Parathyroid adenoma (tissue), 2 donors: ENCODE data around the gene EXOC3L1.
A peak's percentile ranks its signal among the peaks of the same experiment; 100 is the strongest.

Experiments
- H2AFZ ChIP-seq: fragments of 300-600 bp; sonication (generic); one replicate; pipeline ENCODE4 v1.7.0; 2017; ENCODE audit warnings: antibody characterized with exemption, mild to moderate bottlenecking
- H3K27ac ChIP-seq: fragments of 300-600 bp; sonication (generic); one replicate; pipeline ENCODE4 v1.7.0; 2017
- H3K27me3 ChIP-seq: fragments of 300-600 bp; sonication (generic); one replicate; pipeline ENCODE4 v1.7.0; 2017; ENCODE audit warnings: low read length; ENCODE audit not compliant: control insufficient read depth, insufficient read depth
- H3K36me3 ChIP-seq: fragments of 300-600 bp; sonication (generic); one replicate; pipeline ENCODE4 v1.7.0; 2017; ENCODE audit warnings: low read length; ENCODE audit not compliant: control insufficient read depth, insufficient read depth
- H3K4me1 ChIP-seq: fragments of 300-600 bp; sonication (generic); one replicate; pipeline ENCODE4 v1.7.0; 2017; ENCODE audit warnings: control low read depth
- H3K4me2 ChIP-seq: fragments of 300-600 bp; sonication (generic); one replicate; pipeline ENCODE4 v1.7.0; 2017; ENCODE audit warnings: low read length
- H3K4me3 ChIP-seq: fragments of 300-600 bp; sonication (generic); one replicate; pipeline ENCODE4 v1.7.0; 2017; ENCODE audit warnings: low read depth, low read length
- H3K79me2 ChIP-seq: fragments of 300-600 bp; sonication (generic); one replicate; pipeline ENCODE4 v1.7.0; 2017; ENCODE audit warnings: control low read depth
- H3K9ac ChIP-seq: fragments of 300-600 bp; sonication (generic); one replicate; pipeline ENCODE4 v1.7.0; 2017; ENCODE audit warnings: mild to moderate bottlenecking
- H3K9me3 ChIP-seq: fragments of 300-600 bp; sonication (generic); one replicate; pipeline ENCODE4 v1.7.0; 2017; ENCODE audit warnings: low read length; ENCODE audit not compliant: control insufficient read depth
- TF ChIP-seq, protein P1 (sequence below): fragments of 300-600 bp; sonication (generic); IDR thresholded peaks from one replicate; pipeline ENCODE4 v1.7.0; 2017; ENCODE audit warnings: antibody characterized with exemption, mild to moderate bottlenecking
- donor health status: primary hyperparathyroidism.

Gene EXOC3L1

DNA sequence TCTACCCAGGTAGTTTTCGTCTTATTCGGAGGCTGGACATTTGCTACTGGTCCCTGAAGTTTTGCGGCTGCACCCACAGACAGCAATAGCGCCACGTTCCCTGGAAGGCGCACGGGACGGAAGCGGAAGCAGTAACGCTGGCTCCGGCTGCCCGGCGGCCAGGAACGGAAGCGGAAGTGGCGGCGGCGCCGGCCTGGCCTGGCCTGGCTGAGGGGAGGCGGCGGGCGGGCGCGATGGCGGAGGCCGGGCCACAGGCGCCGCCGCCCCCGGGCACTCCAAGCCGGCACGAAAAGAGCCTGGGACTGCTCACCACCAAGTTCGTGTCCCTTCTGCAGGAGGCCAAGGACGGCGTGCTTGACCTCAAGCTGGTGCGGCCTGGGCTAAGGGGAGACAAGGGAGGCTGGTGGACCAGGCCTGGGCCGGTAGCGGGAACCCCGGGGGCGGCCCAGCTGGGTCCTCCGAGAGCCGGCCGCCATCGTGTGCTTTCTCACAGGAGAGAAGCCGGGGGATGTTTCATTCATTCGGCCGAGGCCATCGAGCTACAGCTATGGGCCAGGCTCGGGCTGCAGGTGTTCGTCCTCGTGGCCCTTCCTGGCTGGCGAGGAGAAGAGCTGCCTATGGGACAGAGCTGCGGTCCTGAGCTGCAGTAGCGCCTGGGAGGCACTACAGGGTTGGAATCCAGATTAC lies 2.2 kb upstream of the EXOC3L1 start, which contains the start of gene E2F4:
TSS of gene E2F4 (plus strand) at position 161 of the 687 bp plus-strand sequence. CDS start at position 234, 73 bp downstream.
- H3K79me2 ChIP-seq: peaks cover 10% of the 10 kb centered on the region
- no peaks in the 10 kb centered on the region for H3K27me3 ChIP-seq
- H3K36me3 ChIP-seq: no peaks in the 10 kb centered on the region
- TF ChIP-seq, protein P1, sequence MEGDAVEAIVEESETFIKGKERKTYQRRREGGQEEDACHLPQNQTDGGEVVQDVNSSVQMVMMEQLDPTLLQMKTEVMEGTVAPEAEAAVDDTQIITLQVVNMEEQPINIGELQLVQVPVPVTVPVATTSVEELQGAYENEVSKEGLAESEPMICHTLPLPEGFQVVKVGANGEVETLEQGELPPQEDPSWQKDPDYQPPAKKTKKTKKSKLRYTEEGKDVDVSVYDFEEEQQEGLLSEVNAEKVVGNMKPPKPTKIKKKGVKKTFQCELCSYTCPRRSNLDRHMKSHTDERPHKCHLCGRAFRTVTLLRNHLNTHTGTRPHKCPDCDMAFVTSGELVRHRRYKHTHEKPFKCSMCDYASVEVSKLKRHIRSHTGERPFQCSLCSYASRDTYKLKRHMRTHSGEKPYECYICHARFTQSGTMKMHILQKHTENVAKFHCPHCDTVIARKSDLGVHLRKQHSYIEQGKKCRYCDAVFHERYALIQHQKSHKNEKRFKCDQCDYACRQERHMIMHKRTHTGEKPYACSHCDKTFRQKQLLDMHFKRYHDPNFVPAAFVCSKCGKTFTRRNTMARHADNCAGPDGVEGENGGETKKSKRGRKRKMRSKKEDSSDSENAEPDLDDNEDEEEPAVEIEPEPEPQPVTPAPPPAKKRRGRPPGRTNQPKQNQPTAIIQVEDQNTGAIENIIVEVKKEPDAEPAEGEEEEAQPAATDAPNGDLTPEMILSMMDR: peak; percentile 14
- H3K4me2 ChIP-seq: peak within 1 kb of the TSS; percentile 95
- peak within 1 kb of the TSS; percentile 86 for H3K9ac ChIP-seq
- peak within 1 kb of the TSS; percentile 86 for H3K4me3 ChIP-seq
- peak within 1 kb of the TSS; percentile 56 for H3K27ac ChIP-seq
- peaks cover 11% of the 10 kb centered on the region for H3K4me1 ChIP-seq
- peak within 1 kb of the TSS; percentile 71 for H2AFZ ChIP-seq
- H3K9me3 ChIP-seq: no peaks in the 10 kb centered on the region

DNA sequence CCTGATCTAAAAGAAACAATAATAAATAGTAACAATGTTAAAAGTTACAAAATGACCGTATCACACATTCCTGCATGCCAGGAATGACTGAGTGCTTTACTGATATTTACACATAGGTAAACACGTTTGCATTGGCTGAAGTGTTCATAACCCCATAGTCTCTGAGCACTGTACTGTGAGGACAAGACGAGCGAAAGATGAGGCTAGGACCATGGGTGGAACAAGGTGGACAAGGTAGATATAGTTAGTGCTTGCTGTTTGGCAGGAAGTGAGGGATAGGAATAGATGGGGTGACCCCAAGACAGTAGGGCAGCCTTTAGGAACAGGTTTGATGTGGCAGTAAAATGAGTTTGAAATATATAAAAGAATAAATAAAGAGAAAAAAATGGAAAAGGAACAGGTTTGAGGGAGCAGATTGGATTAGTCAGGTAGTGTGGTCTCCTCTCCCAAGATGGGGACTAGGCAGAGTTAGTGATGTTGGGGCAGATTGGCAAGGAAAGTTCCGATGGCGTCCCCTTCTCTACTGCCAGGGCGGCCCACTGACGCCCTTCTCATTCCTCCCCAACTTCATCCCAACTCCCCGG lies 1.6 kb upstream of the EXOC3L1 start:
- TF ChIP-seq, protein P1: no peak
- Histone ChIP-seq H3K36me3 (no peaks in the 10 kb centered on the region), H3K27ac (no peak overlapping the region), H3K79me2 (peaks cover 10% of the 10 kb centered on the region), H3K27me3 (no peaks in the 10 kb centered on the region), H3K9me3 (no peaks in the 10 kb centered on the region), H3K9ac (no peak overlapping the region), H2AFZ (peak overlapping the region; percentile 1), H3K4me1 (peaks cover 11% of the 10 kb centered on the region), H3K4me2 (peak overlapping the region; percentile 28), H3K4me3 (no peak overlapping the region)

DNA sequence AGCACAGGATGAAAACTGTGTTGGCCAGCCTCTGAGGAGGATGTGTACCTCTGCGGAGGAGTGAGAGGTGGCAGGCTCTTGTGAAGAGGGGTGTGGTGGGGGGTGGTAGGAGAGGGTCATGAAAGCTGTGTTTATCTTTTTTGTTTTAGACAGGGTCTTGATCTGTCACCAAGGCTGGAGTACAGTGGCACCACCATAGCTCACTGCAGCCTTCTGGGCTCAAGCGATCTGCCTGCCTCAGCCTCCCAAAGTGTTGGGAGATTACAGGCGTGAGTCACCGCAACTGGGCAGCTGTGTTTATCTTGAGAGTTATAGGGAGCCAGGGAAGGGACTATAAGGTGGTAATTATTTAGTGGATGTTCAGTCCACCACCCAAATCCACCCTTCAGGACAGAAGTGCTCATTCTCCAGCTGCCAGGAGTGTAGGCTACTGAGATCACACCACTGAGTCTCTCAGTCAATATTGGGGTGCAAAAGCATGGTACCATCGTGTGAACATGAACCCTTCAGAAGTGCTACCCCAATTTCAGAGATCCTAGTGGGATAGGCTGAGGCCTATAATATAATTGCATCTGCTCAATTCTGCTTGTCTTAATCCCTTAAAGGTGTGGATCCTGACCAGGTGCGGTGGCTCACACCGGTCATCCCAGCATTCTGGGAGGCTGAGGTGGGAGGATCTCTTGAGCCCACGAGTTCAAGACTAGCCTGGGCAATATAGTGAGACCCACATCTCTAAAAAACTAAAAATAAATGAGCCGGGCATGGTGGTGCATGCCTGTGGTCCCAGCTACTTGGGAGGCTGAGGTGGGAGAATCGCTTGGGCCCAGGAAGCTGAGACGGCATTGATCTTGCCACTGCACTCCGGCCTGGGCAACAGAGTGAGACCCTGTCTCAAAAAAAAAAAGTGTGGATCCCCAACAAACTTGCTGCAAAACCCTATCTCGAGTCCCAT lies 788 bp upstream of the EXOC3L1 start:
- Histone ChIP-seq H3K4me2 (no peak overlapping the region), H3K9me3 (no peaks in the 10 kb centered on the region), H3K9ac (no peak overlapping the region), H3K4me3 (no peak overlapping the region), H2AFZ (no peak overlapping the region), H3K36me3 (no peaks in the 10 kb centered on the region), H3K79me2 (peaks cover 10% of the 10 kb centered on the region), H3K4me1 (peaks cover 13% of the 10 kb centered on the region), H3K27ac (no peak overlapping the region), H3K27me3 (no peaks in the 10 kb centered on the region)
- TF ChIP-seq, protein P1: no peak

DNA sequence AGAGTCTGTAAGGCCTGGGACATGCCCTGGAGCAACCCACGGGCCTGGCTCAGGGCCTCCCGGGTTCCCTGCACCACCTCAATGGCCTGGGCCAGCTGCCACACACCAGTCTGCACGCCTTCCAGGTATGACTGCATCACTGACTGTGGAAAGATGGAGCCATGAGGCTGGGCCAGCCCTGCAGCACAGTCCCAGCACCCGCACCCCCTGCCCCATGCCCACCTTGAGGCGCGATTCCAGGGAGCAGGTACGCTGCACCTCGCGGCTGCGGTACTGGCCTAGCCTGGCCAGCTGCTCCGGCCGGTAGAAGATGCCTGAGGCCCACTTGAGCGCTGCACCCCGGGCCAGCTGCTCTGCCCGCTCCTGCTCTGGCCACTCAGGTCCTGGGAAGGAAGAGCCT lies 1.1 kb downstream of the EXOC3L1 start:
- Histone ChIP-seq H3K4me1 (peaks cover 25% of the 10 kb centered on the region), H3K27me3 (no peaks in the 10 kb centered on the region), H3K9me3 (no peaks in the 10 kb centered on the region), H3K27ac (no peak overlapping the region), H2AFZ (no peak overlapping the region), H3K79me2 (peaks cover 10% of the 10 kb centered on the region), H3K36me3 (no peaks in the 10 kb centered on the region), H3K4me3 (no peak overlapping the region), H3K4me2 (no peak overlapping the region), H3K9ac (no peak overlapping the region)
- TF ChIP-seq, protein P1: no peak
